CD14-positive monocyte (primary cell): ENCODE data around the gene KYAT1. TPM values are rescaled to one million over a fixed set of nuclear protein-coding genes. Genes with fewer than 3 reads are reported as not detected.

Experiments
- DNase-seq, 3 donors: peaks; one replicate each; pipeline ENCODE4 v3.0.0-alpha.2; 2011 to 2022
- H2AFZ ChIP-seq: 2 replicates; pipeline ENCODE4 v1.6.0; 2012; ENCODE audit warnings: mild to moderate bottlenecking, low read depth, low read length, inconsistent platforms; ENCODE audit not compliant: insufficient read depth, poor library complexity, severe bottlenecking
- H3K27ac ChIP-seq, 2 donors: 1 replicate in 1 of 2; 2 replicates in 1 of 2; pipeline ENCODE4 v1.5.1; 2012 to 2013; ENCODE audit warnings: low read length in 2 of 2, control low read depth in 1 of 2, inconsistent platforms in 1 of 2, low read depth in 1 of 2, mild to moderate bottlenecking in 1 of 2
- H3K27me3 ChIP-seq, 2 donors: one replicate each; pipeline versions ENCODE4 v1.6.0 to v1.6.1; 2011 to 2013; ENCODE audit warnings: low read length in 2 of 2; ENCODE audit not compliant: control insufficient read depth in 2 of 2, insufficient read depth in 2 of 2
- H3K36me3 ChIP-seq, 2 donors: replicated peaks in 1 of 2; 1 replicate in 1 of 2; 2 replicates in 1 of 2; pipeline versions ENCODE4 v1.5.1 to v1.6.1; 2012 to 2013; ENCODE audit warnings: low read length in 2 of 2, control low read depth in 1 of 2, inconsistent platforms in 1 of 2, mild to moderate bottlenecking in 1 of 2; ENCODE audit not compliant: insufficient read depth in 2 of 2, control insufficient read depth in 1 of 2
- H3K4me1 ChIP-seq, 2 donors: 1 replicate in 1 of 2; 2 replicates in 1 of 2; pipeline versions ENCODE4 v1.5.1 to v1.6.1; 2012 to 2013; ENCODE audit warnings: low read length in 2 of 2, control low read depth in 1 of 2, inconsistent platforms in 1 of 2, mild to moderate bottlenecking in 1 of 2, moderate library complexity in 1 of 2; ENCODE audit not compliant: insufficient read depth in 2 of 2, control insufficient read depth in 1 of 2
- H3K4me2 ChIP-seq: replicated peaks from 2 replicates; pipeline ENCODE3; 2012; ENCODE audit warnings: low read length, moderate library complexity, mild to moderate bottlenecking; ENCODE audit not compliant: poor library complexity, severe bottlenecking; ENCODE audit errors: extremely low read depth
- H3K4me3 ChIP-seq, 3 experiments: fragments of 200-600 bp in 1 of 3; sonication (generic) in 1 of 3; replicated peaks in 1 of 3; 1 replicate in 2 of 3; 2 replicates in 1 of 3; pipeline ENCODE4 v1.5.1; 2011 to 2013; ENCODE audit warnings: low read length in 3 of 3, mild to moderate bottlenecking in 3 of 3, control low read depth in 2 of 3, low read depth in 2 of 3, inconsistent platforms in 1 of 3, moderate library complexity in 1 of 3
- H3K79me2 ChIP-seq: 2 replicates; pipeline ENCODE4 v1.6.0; 2012; ENCODE audit warnings: mild to moderate bottlenecking, control low read depth, inconsistent platforms, low read length, moderate library complexity; ENCODE audit not compliant: insufficient read depth
- H3K9ac ChIP-seq: 2 replicates; pipeline ENCODE4 v1.6.0; 2017; ENCODE audit warnings: low read length, mild to moderate bottlenecking; ENCODE audit not compliant: insufficient read depth, poor library complexity, severe bottlenecking
- H3K9me3 ChIP-seq, 2 donors: replicated peaks in 1 of 2; 1 replicate in 1 of 2; 2 replicates in 1 of 2; pipeline versions ENCODE4 v1.5.1 to v1.6.1; 2012 to 2013; ENCODE audit warnings: low read length in 2 of 2, control low read depth in 1 of 2; ENCODE audit not compliant: control insufficient read depth in 1 of 2, insufficient read depth in 1 of 2
- H4K20me1 ChIP-seq: 2 replicates; pipeline ENCODE4 v1.6.0; 2012; ENCODE audit warnings: mild to moderate bottlenecking, low read length, control low read depth, moderate library complexity; ENCODE audit not compliant: insufficient read depth
- H3K27ac Mint-ChIP-seq, 7 donors: one replicate each; pipeline ENCODE4 v1.8.0; 2020; ENCODE audit warnings: mild to moderate bottlenecking in 7 of 7, mixed read lengths in 7 of 7, moderate library complexity in 6 of 7, inconsistent platforms in 2 of 7
- H3K27me3 Mint-ChIP-seq, 3 donors: one replicate each; pipeline ENCODE4 v1.8.0; 2021 to 2022; ENCODE audit warnings: low read depth in 3 of 3, mild to moderate bottlenecking in 3 of 3, mixed read lengths in 3 of 3, moderate library complexity in 3 of 3, inconsistent platforms in 1 of 3
- H3K36me3 Mint-ChIP-seq, 2 donors: one replicate each; pipeline ENCODE4 v1.8.0; 2020; ENCODE audit warnings: mixed read lengths in 2 of 2, inconsistent platforms in 1 of 2, mild to moderate bottlenecking in 1 of 2
- H3K4me1 Mint-ChIP-seq: one replicate; pipeline ENCODE4 v1.8.0; 2020; ENCODE audit warnings: mild to moderate bottlenecking, mixed read lengths
- H3K4me3 Mint-ChIP-seq, 2 donors: one replicate each; pipeline ENCODE4 v1.8.0; 2020; ENCODE audit warnings: mild to moderate bottlenecking in 2 of 2, mixed read lengths in 2 of 2, moderate library complexity in 1 of 2
- H3K9me3 Mint-ChIP-seq, 7 donors: one replicate each; pipeline ENCODE4 v1.8.0; 2020 to 2022; ENCODE audit warnings: mixed read lengths in 7 of 7, mild to moderate bottlenecking in 6 of 7, moderate library complexity in 6 of 7, inconsistent platforms in 2 of 7
- CTCF ChIP-seq: fragments of 200-600 bp; IDR thresholded peaks from one replicate; pipeline ENCODE4 v1.8.0; 2022; ENCODE audit warnings: antibody characterized with exemption, mild to moderate bottlenecking
- WGBS: methylation state at CpG from one replicate; pipeline ENCODE4 v1.1.5; 2013; ENCODE audit warnings: missing lambda C conversion rate; ENCODE audit not compliant: insufficient coverage; 5-methylcytosine and 5-hydroxymethylcytosine counted together
- intact Hi-C, 2 donors: fragments of 100-400 bp; cut with micrococcal nuclease; formaldehyde crosslinking; loops; one replicate each; pipeline versions ENCODE4 v1.15.0 to v1.15.1; 2023
- polyA plus RNA-seq, 3 donors: library from polyadenylated mRNA; depleted of rRNA in 1 of 3; unstranded in 2 of 3; stranded (reverse) in 1 of 3; fragments of 300-500 nt in 2 of 3; fragments of >200 nt in 1 of 3; fragmentation: Illumina TruSeq in 2 of 3; gene quantifications; 1 replicate in 2 of 3; 2 replicates in 1 of 3; pipeline ENCODE4 v1.2.3, GENCODE V29; 2012 to 2021

KYAT1 gene
- polyA plus RNA-seq, 3 donors = 2.4 to 4.5 (median 3.6) TPM

DNA sequence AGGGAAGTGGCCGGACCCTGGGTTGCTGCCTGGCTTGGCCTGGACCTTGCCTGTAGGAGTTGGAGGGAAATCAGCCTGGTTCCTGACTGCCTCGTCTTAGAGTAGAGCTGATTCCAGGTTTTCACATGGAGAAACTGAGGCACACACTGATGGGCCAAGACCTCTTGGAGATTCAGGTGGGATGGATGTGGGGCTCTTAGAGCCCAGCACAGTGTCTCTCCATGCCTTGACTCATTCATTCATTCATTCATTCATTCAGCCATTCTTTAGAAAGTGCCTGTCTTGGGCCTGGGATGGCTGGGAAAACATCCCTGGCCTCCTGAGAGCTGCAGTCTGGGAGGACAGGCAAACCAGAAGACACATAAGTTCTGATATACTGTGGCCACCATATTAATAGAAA lies 2.4 kb upstream of the KYAT1 start:
- peaks cover 30% of the 10 kb centered on the region for H4K20me1 ChIP-seq
- peaks cover 16 to 21% of the 10 kb centered on the region in 2 donors for H3K4me1 ChIP-seq
- no peak overlapping the region for H3K27ac ChIP-seq
- H3K36me3 ChIP-seq = peaks cover 28 to 38% of the 10 kb centered on the region in 2 donors
- TF ChIP-seq CTCF = no peak
- peaks cover 0 to 3% (median 0%) of the 10 kb centered on the region in 7 donors for H3K9me3 Mint-ChIP-seq
- H3K4me1 Mint-ChIP-seq = peaks cover 27% of the 10 kb centered on the region
- peaks cover 50% of the 10 kb centered on the region for H3K79me2 ChIP-seq
- H3K27ac Mint-ChIP-seq = peak overlapping the region in 1 of 7 donors; percentile 30
- no peak overlapping the region for H3K9ac ChIP-seq
- H3K27me3 Mint-ChIP-seq = peaks cover 0 to 2% (median 1%) of the 10 kb centered on the region in 3 donors
- no peak overlapping the region for H2AFZ ChIP-seq
- no peak overlapping the region for H3K4me3 ChIP-seq
- H3K4me3 Mint-ChIP-seq = no peak overlapping the region
- H3K4me2 ChIP-seq = no peak overlapping the region
- 100% methylated on average over 2 of the region's 2 CpGs for WGBS
- intact Hi-C loops = loop anchor here (5.0 to 10.0 kb wide), 2 partner anchors 61 to 112 kb away; partner anchors contain the start of genes DOLK (in 1 of the 2), NUP188 (in 1 of the 2) and ZER1 (in 1 of the 2)
- H3K27me3 ChIP-seq = no peaks in the 10 kb centered on the region
- H3K36me3 Mint-ChIP-seq = peaks cover 35 to 45% of the 10 kb centered on the region in 2 donors
- H3K9me3 ChIP-seq = no peaks in the 10 kb centered on the region
- no peak for DNase-seq

GRCh38 chr9:128882677-128883603 lies 1.2 kb upstream of the KYAT1 start:
- Mint-ChIP-seq H3K27ac (peak overlapping the region; percentile 84 to 96 (median 89)), H3K4me3 (peak overlapping the region; percentile 94 to 98), H3K9me3 (peaks cover 0 to 3% (median 0%) of the 10 kb centered on the region in 7 donors), H3K36me3 (peaks cover 23 to 32% of the 10 kb centered on the region in 2 donors), H3K4me1 (peaks cover 27% of the 10 kb centered on the region), H3K27me3 (peaks cover 0 to 1% (median 0%) of the 10 kb centered on the region in 3 donors)
- Histone ChIP-seq H3K9me3 (no peaks in the 10 kb centered on the region), H3K79me2 (peaks cover 42% of the 10 kb centered on the region), H3K4me3 (peak overlapping the region; percentile 75 to 99 (median 89)), H3K27me3 (no peaks in the 10 kb centered on the region), H2AFZ (peak overlapping the region; percentile 96), H3K4me1 (peaks cover 16 to 21% of the 10 kb centered on the region in 2 donors), H3K36me3 (peaks cover 16 to 26% of the 10 kb centered on the region in 2 donors), H3K27ac (peak overlapping the region; percentile 27 to 84), H3K9ac (peak overlapping the region; percentile 88), H4K20me1 (peaks cover 24% of the 10 kb centered on the region), H3K4me2 (peak overlapping the region; percentile 86)
- DNase-seq = peak in 2 of 3 donors; percentile 23 to 41
- no peak for TF ChIP-seq CTCF
- intact Hi-C loops = loop anchor here (5.0 to 10.0 kb wide), 2 partner anchors 62 to 111 kb away; partner anchors contain the start of genes DOLK (in 1 of the 2), NUP188 (in 1 of the 2) and ZER1 (in 1 of the 2)
- WGBS = 0% methylated on average over 9 of the region's 19 CpGs
